RWPE1 (cell line): ENCODE measurements around the gene STT3B.

Experiments used
- CTCF ChIA-PET: fragments of 350-600 bp; sonication (Branson Sonifier 250); formaldehyde crosslinking; extraction: SDS; loops from one replicate; lab custom pipeline; 2021; lab: Yijun Ruan, JAX
- POLR2A ChIA-PET: fragments of 400-600 bp; formaldehyde crosslinking; extraction: SDS; loops from one replicate; lab custom pipeline; 2020; ENCODE audit warnings: antibody characterized with exemption; ENCODE audit not compliant: low non-redundant PET; lab: Yijun Ruan, JAX
- DNase-seq: peaks from one replicate; pipeline ENCODE4 v3.0.0; 2012; ENCODE audit warnings: low spot score
- H3K27ac ChIP-seq: fragments of 450-650 bp; 2 replicates; pipeline ENCODE4 v1.5.1; 2017
- CTCF ChIP-seq: fragments of 450-650 bp; conservative IDR thresholded peaks from 2 replicates; pipeline ENCODE4 v1.5.1; 2017; ENCODE audit warnings: low read depth, mild to moderate bottlenecking

The STT3B gene

GRCh38 chr3:31670722-31671121 lies 138.0 kb downstream of the STT3B start:
- POLR2A ChIA-PET: no interaction called here
- TF ChIP-seq CTCF: no peak
- no peak for DNase-seq
- no peak overlapping the region for H3K27ac ChIP-seq
- CTCF ChIA-PET: no interaction called here

- no peak for TF ChIP-seq CTCF
- DNase-seq: no peak
- ChIA-PET POLR2A (no interaction called here), CTCF (no interaction called here)
- H3K27ac ChIP-seq: no peak overlapping the region
Measured at GRCh38 chr3:31671451-31671850, 138.7 kb downstream of the STT3B start.

GRCh38 chr3:31671976-31672375 lies 139.3 kb downstream of the STT3B start:
- ChIA-PET CTCF (no interaction called here), POLR2A (no interaction called here)
- no peak for DNase-seq
- no peak overlapping the region for H3K27ac ChIP-seq
- TF ChIP-seq CTCF: no peak

- DNase-seq: no peak
- CTCF ChIA-PET: no interaction called here
- POLR2A ChIA-PET: no interaction called here
Measured at GRCh38 chr3:31673950-31674349, 141.2 kb downstream of the STT3B start.

GRCh38 chr3:31676556-31676955 lies 143.8 kb downstream of the STT3B start:
- no peak overlapping the region for H3K27ac ChIP-seq
- TF ChIP-seq CTCF: no peak
- ChIA-PET CTCF (interaction anchor here (0.6 kb wide), 1 partner anchor 1120 kb away, joined by 3 read pairs; no protein-coding TSS in a partner anchor), POLR2A (no interaction called here)
- DNase-seq: no peak

More at GRCh38 chr3:31673950-31674349, 141.2 kb downstream of the STT3B start:
- no peak overlapping the region for H3K27ac ChIP-seq
- no peak for TF ChIP-seq CTCF

GRCh38 chr3:31680072-31680870 lies 147.5 kb downstream of the STT3B start:
- peak overlapping the region; percentile 39 for H3K27ac ChIP-seq
- TF ChIP-seq CTCF: no peak
- ChIA-PET CTCF (no interaction called here), POLR2A (no interaction called here)
- DNase-seq: no peak
